Jurkat, Clone E6-1 (cell line): ENCODE measurements around the gene RAB7A.
"Not testable (repeated sequence)": the region's sequence is repeated elsewhere in the genome, so short reads cannot be mapped to it uniquely, and the experiment has no call there.

Source experiments
- DNase-seq: peaks from one replicate; pipeline ENCODE4 v3.0.0-alpha.2; 2011; ENCODE audit warnings: low read depth, low spot score
- H3K4me3 ChIP-seq: 2 replicates; pipeline ENCODE4 v1.5.1; 2011; ENCODE audit warnings: mild to moderate bottlenecking, low read length, control low read depth, moderate library complexity

Gene RAB7A

DNA sequence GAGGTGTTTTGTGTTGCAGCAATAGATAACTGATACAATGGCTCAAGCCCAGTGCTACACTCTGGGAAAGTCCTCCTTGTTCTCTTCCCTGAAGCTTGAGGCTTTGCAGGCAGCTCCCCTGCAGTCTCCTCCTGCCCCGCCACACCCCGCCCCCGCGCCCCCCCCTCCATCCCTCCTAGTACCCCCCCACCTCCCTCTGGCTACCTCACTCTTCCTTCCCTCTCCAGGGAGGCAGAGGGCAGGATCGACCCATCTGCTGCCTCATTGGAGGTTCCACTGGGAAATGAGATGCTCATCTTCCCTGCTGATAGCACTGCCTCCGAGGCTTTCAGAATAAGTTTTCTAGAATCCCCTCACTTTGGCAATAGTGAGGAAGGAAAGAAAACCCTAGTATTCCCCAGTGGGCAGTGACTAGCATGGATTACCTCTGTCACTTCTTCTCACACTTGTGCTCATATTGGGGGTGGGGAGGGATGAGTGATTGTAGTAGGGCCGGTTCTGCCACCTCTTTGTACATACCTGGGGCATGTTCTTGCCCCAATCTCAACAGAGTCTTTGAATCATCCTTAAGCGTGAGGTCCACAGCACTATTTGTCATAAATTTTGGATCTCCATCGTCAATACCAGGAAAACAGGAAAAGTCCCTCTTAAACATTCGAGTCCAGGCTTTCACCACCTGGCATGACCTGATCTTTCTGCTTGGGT is 16.3 kb upstream of the RAB7A start:
- no peak for DNase-seq
- no peak overlapping the region for H3K4me3 ChIP-seq

DNA sequence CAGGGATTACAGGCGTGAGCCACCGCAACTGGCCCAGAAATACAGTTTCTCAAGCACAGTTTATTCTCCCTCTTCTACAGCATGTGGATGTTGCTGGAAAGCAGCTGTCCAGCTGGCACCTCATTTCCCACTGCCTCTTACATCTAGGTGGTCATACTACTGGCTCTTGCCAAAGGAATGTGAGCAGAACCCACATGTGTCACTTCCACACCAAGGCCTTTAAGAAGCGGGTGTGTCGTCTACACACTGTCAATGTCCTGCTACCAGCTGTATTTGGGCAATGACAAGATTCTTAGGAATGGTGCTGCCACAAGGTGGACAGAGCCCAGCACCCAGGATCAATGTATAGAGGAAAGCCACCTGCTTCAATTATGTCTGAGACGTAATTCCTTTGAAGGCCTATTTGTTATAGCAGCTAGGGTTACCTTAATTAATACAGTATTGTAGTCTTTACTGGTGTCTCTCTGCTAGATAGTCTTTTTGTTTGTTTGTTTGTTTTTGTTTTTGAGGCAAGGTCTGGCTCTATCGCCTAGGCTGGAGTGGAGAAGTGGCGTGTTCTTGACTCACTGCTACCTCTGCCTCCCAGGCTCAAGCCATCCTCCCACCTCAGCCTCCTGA is 15.1 kb upstream of the RAB7A start:
- no peak for DNase-seq
- no peak overlapping the region for H3K4me3 ChIP-seq

DNA sequence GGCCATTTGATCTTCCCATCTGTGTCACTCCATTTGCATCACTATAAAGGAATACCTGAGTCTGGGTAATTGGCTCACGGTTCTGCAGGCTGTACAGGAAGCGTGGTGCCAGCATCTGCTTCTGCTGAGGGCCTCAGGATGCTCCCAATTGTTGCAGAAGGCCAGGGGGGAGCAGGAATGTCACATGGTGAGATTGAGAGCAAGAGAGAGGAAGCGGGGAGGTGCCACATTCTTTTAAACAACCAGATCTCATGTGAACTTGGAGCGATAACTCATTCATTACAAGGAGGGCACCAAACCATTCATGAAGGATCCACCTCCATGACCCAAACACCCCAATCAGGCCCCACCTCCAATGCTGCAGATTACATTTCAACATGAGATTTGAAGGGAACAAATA is 13.1 kb upstream of the RAB7A start:
- no peak overlapping the region for H3K4me3 ChIP-seq
- DNase-seq = no peak

DNA sequence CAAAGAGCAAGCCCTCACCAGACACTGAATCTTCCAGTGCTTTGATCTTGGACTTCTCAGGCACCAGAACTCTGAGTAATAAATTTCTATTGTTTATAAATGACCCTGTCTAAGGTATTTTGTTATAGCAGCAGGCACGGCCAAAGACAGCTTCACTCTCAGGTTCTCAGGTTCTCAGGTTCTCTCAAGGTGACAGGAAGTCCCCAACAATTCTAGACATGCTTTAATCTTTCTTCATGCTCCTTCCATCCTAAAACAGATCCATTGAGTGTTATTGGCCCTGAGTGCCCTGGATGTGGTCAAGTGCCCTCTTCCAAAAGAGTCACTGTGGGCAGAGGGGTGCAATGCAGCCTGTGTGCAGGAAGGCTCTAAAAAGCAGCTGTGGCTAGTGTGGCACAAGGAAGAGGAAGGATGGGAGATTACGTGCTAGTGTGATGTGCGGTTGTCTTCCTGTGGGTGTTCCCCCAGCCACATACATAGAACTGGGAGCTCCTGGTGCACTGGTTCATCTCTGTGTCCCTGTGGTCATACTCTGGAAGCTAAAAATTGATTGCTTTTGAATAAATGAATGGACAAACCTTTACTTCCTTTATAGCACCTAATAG is 11.0 kb upstream of the RAB7A start:
- no peak overlapping the region for H3K4me3 ChIP-seq
- DNase-seq = peak; percentile 53

DNA sequence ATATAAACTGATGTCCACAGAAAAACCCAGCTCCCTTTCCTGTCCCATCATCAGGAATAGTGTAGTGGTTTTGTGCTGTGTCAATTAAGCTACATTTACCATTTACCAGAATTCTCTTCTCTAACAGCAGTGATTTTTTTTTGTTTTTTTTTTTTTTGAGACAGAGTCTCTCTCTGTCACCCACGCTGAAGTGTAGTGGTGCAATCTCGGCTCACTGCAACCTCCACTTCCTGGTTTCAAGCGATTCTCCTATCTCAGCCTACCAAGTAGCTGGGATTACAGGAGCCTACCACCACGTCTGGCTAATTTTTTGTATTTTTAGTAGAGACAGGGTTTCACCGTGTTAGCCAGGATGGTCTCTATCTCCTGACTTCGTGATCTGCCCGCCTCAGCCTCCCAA is 7.1 kb upstream of the RAB7A start:
- not testable (repeated sequence) for DNase-seq, H3K4me3 ChIP-seq

DNA sequence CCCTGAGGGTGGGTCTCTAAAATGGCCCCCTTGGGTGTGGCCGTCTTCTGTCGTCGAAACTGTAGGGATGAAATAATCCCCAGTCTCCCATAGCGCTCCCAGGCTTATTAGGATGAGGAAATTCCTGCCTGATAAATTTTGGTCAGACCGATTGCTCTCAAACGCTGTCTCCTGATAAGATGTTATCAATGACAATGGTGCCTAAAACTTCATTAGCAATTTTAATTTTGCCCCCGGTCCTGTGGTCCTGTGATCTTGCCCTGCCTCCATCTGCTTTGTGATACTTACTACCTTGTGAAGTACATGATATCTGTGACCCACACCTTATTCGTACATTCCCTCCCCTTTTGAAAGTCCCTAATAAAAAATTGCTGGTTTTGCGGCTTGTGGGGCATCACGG is 5.1 kb upstream of the RAB7A start:
- no peak for DNase-seq

DNA sequence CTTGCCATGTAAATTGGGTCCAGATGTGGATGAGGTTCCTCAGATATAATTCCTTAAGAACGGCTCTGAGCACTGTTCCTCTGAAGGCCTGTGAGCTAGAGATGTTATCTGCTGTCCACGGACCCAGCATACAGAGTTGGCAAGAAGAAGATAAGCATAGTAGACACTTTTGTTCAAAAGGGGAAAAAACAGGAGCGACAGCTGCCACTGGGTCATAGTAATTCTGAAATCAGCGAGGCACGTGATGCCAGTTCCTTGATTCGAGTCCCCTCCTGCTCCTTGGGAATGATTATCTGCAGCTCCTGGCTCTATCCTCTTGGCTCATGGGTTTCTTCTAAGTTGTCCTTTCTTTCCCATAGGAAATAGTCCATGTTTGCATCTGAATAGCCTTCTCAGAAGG is 2.5 kb upstream of the RAB7A start:
- H3K4me3 ChIP-seq = no peak overlapping the region
- no peak for DNase-seq

More for the DNA sequence above, 5.1 kb upstream of the RAB7A start:
- H3K4me3 ChIP-seq = no peak overlapping the region

DNA sequence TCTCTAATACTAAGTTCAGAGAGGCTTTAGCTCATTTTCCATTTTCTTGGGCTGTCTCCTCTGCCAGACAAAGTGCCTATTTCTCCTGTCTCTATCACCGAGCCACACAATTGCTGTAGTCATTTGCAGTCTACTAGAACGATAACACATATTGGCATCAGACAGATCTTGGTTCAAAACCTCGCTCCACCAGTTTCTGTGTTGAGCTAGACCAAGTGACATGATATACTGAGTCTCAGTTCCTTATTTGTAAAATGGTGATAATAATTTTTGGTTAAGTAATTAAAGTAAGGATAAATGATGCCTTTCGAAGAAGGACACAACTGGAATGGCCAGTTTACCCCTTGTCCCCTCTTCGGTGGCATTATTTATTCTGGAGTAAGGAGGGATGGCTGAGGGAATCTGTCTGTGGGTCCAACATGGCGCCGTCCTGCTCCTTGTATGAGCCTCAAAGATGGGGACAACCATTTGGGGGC is 398 bp upstream of the RAB7A start:
- no peak for DNase-seq
- H3K4me3 ChIP-seq = peak overlapping the region; percentile 81

DNA sequence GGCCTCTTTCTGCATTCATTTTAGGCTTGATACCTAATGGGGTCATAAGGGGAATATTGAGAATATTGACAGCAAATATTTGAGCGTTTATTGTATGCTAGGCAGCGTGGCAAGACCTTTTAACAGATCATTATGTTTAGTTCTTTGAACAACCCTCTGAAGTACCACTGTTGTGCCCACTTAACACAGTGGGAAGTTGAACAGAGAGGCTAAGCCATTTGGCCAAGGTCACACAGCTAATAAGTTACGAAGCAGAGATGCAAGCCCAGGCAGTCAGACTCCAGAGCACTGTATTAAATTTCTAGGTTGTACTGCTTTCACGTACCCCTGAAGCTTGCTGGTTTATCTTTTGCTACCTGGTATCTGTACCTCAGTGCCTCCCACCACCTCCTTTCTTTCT is 1.1 kb downstream of the RAB7A start:
- peak overlapping the region; percentile 81 for H3K4me3 ChIP-seq
- DNase-seq = no peak

DNA sequence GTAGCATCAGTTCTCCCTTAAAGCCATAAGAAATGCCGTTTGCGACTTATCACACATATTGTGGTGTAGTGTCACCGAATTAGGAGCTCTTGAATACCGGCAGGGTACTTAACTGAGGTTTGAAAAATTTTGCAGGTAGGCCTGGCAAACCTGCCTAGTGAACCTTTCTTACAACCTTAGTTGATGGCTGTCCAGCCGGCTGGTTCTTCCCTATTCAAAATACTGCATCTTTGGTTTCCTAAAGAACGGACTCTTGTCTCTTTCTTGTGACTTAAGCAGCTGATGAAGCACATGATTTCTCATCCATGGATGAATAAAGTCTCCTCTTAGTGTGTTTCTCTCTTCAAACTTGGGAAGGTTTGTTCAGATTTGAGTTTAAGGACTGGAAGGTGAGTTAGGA is 1.5 kb downstream of the RAB7A start:
- no peak for DNase-seq
- H3K4me3 ChIP-seq = peak overlapping the region; percentile 81

DNA sequence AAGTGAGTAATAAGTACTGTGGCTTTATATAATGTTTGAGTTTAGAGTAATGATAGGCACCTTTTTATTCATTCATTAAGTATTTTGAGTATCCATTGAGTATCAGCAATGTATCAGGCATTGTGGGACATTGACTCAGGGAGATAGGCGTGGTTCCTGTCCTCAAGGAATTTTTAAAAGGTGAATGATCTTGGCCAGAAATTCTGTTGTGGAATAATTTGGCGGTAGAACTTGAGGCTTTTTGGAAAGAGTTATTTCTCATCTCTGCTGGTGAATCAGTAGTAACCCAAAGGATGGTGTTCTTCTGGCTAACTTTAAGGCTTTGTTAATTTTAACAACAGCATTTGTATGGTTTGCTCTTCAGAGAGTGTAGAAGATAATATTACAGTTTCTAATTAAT is 2.0 kb downstream of the RAB7A start:
- no peak overlapping the region for H3K4me3 ChIP-seq
- no peak for DNase-seq

DNA sequence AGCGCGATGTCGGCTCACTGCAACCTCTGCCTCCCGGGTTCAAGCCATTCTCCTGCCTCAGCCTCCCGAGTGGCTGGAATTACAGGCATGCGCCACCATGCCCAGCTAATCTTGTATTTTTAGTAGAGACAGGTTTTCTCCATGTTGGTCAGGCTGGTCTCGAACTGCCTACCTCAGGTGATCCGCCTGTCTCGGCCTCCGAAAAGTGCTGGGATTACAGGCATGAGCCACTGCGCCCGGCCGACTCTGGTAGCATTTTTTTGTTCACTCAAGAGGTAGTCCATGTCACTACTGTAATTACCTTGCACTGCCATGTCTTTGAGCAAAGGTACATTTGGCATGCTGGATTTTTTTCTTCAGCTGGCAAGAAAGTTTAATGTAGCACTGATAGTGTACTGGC is 2.5 kb downstream of the RAB7A start:
- not testable (repeated sequence) for DNase-seq, H3K4me3 ChIP-seq

DNA sequence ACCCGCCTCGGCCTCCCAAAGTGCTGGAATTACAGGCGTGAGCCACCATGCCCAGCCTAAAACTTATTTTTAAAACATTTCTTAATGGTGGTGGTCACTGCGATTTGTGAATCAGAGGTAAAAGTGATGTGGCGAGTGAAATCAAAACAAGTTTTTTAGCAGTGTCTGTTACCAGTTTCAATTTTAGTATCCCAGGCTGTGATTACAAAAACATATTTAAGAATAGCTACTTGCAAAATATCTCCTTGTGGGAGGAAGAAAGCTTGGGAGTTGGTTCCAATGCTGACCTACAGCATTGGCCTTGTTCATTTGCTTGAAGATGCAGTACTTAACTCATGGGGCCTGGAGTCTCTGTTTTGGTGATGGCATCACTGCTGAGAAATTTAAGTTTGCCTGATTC is 4.5 kb downstream of the RAB7A start:
- DNase-seq = no peak
- H3K4me3 ChIP-seq = no peak overlapping the region

DNA sequence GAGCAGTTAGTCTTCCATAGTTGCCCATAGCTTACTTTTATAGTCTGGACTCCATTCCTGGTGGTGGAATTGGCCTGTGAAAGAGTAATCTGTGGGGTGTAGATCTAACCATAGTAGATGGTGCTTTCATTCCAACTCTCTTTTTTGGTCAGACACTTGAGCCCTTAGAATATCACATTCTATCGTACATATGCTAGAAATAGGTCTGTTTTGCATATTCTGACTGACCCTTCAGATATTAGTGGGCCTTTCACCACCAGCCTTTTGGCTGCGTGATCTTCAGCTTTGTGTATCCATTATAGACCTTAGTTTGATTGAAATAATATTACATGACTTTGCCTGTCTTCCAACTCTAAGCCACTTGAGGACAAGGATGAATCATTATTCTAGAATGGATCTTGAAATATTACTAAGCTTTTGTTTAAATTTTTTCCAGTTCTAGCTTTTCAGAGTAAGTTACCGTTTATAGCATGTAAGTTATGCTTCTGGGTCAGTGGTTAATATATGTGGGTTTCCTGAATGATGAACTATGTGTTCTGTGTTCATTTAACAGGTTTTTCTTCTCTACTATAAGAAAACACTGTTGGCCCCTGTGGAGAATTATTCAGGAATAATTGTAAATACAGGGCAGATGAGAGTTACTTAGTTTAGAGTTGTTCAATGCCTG is 8.7 kb downstream of the RAB7A start:
- no peak overlapping the region for H3K4me3 ChIP-seq
- DNase-seq = no peak

DNA sequence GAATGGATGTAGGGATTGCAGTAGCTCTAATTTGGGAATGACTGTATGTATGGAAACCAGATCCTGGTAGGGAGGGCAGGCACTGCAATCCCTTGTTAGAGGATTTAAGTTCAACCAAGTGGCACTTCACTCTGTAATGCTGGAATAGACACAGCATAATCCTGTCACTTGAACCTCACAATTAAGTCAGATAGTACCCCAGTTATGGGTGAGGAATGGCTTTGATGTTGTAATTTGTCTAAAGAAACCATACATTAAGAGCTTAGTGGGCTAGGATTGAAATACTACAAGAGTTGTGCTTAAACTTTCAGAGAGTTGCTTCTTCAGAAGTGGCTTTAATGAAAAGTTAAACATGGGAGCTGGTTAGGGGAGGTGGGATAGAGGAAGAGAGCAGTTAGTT is 9.3 kb downstream of the RAB7A start:
- no peak for DNase-seq
- no peak overlapping the region for H3K4me3 ChIP-seq

DNA sequence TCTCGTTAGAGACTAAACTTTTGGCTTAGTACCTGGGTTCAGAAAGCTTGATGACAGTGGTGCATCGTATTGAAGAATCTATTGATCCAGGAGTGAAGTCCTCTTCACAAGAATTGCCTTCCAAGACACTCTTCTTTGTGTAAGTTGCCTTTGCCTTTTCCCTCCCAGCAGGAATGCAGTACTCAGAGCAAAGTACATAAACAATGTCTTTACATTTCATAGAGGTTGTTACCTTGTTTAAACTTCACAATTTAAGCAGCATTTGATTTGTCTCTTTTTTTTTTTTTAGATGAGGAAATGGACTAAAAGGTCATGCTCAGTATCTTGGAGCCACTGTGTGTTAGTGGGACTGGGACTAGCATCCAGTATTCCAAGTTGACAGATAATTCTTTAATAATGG is 9.9 kb downstream of the RAB7A start:
- no peak for DNase-seq
- no peak overlapping the region for H3K4me3 ChIP-seq

DNA sequence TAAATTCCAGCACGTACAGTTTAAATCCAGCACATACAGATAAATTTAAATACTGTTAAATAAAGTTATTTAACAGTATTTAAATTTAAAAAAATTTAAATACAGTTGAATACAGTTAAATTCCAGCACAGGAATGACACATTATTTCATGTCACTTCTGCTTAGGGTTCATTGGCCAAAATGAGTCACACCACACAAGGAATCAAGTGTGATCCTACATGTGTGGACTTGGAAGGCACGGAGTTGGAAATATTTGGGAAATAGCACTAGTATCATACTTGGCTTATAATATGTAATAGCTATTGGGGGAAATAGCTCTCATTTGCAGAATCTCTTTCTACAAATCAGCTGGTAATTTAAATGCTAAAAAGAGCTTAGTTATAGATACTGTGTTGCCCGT is 10.6 kb downstream of the RAB7A start:
- no peak for DNase-seq
- H3K4me3 ChIP-seq = no peak overlapping the region

DNA sequence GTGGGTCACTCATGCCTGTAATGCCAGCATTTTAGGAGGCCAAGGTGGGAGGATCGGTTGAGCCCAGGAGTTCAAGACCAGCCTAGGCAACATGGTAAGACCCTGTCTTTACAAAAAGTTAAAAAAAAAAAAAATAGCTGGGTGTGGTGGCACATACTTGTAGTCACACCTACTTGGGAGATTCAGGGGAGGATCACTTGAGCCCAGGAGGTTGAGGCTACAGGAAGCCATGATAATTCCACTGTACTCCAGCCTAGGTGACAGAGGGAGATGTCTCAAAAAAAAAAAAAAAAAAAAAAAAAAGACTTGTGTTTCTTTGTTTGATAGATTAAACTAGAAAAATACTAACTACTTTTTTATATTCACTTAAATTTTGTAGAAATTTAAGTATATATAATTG is 14.6 kb downstream of the RAB7A start:
- no peak for DNase-seq
- no peak overlapping the region for H3K4me3 ChIP-seq

DNA sequence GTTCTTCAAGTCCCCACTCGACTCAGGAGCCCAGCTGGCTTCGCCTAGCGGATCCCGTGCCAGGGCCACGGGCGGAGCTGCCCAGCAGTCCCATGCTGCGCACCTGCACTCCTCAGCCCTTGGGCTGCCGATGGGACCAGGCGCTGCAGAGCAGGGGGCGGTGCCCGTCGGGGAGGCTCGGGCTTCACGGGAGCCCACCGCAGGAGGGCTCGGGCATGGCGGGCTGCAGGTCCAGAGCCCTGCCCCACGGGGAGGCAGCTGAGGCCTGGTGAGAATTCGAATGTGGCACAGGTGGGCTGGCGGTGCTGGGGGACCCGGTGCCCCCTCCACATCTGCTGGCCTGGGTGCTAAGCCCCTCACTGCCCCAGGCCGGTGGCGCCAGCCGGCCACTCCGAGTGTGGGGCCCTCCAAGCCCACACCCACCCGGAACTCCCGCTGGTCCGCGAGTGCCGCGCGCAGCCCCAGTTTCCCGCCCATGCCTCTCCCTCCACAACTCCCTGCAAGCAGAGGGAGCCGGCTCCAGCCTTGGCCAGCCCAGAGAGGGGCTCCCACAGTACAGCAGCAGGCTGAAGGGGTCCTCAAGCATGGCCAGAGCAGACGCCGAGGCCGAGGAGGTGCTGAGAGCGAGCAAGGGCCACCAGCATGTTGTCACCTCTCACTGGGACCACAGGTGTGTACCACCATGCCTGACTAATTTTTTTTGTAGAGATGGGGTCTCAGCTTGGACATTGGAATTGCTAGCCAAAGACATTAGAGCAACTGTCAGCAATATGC is 17.0 kb downstream of the RAB7A start:
- no peak for DNase-seq
- no peak overlapping the region for H3K4me3 ChIP-seq
